Activated CD4-positive, alpha-beta memory T cell treated with anti-CD3 and anti-CD28 coated beads for 36 hours (primary cell): ENCODE measurements around the gene RERE. TPM values are rescaled to one million over a fixed set of nuclear protein-coding genes. Genes with fewer than 3 reads are reported as not detected.
"Not testable (repeated sequence)": the region's sequence is repeated elsewhere in the genome, so short reads cannot be mapped to it uniquely, and the experiment has no call there.

Source experiments
- CTCF ChIA-PET: fragments of 350-600 bp; sonication (Branson Sonifier 250); formaldehyde crosslinking; loops from one replicate; lab custom pipeline; 2021; ENCODE audit warnings: antibody characterized with exemption, inconsistent platforms; lab: Charles Lee
- POLR2A ChIA-PET: fragments of 350-600 bp; sonication (Branson Sonifier 250); formaldehyde crosslinking; loops from one replicate; lab custom pipeline; 2021; ENCODE audit warnings: antibody characterized with exemption; lab: Charles Lee
- DNase-seq: peaks from one replicate; pipeline ENCODE4 v3.0.0-alpha.2; 2020
- H3K27ac Mint-ChIP-seq: one replicate; pipeline ENCODE4 v1.8.0; 2021; ENCODE audit warnings: mixed read lengths
- H3K27me3 Mint-ChIP-seq: one replicate; pipeline ENCODE4 v1.8.0; 2021; ENCODE audit warnings: mixed read lengths
- H3K36me3 Mint-ChIP-seq: one replicate; pipeline ENCODE4 v1.8.0; 2021; ENCODE audit warnings: mixed read lengths
- H3K4me1 Mint-ChIP-seq: one replicate; pipeline ENCODE4 v1.8.0; 2021; ENCODE audit warnings: low read depth, mixed read lengths
- H3K4me3 Mint-ChIP-seq: one replicate; pipeline ENCODE4 v1.8.0; 2021; ENCODE audit warnings: mild to moderate bottlenecking, mixed read lengths
- H3K9me3 Mint-ChIP-seq: one replicate; pipeline ENCODE4 v1.8.0; 2021; ENCODE audit warnings: mixed read lengths
- intact Hi-C: fragments of 100-400 bp; cut with micrococcal nuclease; formaldehyde crosslinking; loops from one replicate; pipeline ENCODE4 v1.15.1; 2023
- total RNA-seq, 2 experiments: library from RNA; stranded (reverse); gene quantifications; one replicate each; pipeline ENCODE4 v1.2.3, GENCODE V29; 2021

RERE gene
- total RNA-seq, 2 experiments from 2014 or later: 45.0 to 50.5 TPM

- Mint-ChIP-seq H3K9me3 (no peaks in the 10 kb centered on the region), H3K36me3 (peaks cover 18% of the 10 kb centered on the region), H3K4me3 (no peak overlapping the region), H3K27me3 (no peaks in the 10 kb centered on the region), H3K27ac (peak overlapping the region; percentile 55), H3K4me1 (peaks cover 80% of the 10 kb centered on the region)
- intact Hi-C loops: loop anchor here (5.0 kb wide), 1 partner anchor 38 kb away; no protein-coding TSS in a partner anchor
- no peak for DNase-seq
- CTCF ChIA-PET: no interaction called here
- POLR2A ChIA-PET: no interaction called here
Observed at GRCh38 chr1:8384577-8384976, 432.9 kb downstream of the RERE start.

- H3K36me3 Mint-ChIP-seq: peaks cover 18% of the 10 kb centered on the region
- intact Hi-C loops: loop anchor here (5.0 kb wide), 1 partner anchor 38 kb away; no protein-coding TSS in a partner anchor
- ChIA-PET POLR2A (no interaction called here), CTCF (interaction anchor here (1.0 kb wide), 1 partner anchor 25 kb away, joined by 3 read pairs; no protein-coding TSS in a partner anchor)
- H3K27ac Mint-ChIP-seq: peak overlapping the region; percentile 55
- H3K4me1 Mint-ChIP-seq: peaks cover 80% of the 10 kb centered on the region
- H3K4me3 Mint-ChIP-seq: no peak overlapping the region
- DNase-seq: no peak
- no peaks in the 10 kb centered on the region for H3K27me3 Mint-ChIP-seq
- H3K9me3 Mint-ChIP-seq: no peaks in the 10 kb centered on the region
Observed at GRCh38 chr1:8384088-8384487, 433.4 kb downstream of the RERE start.

- peaks cover 84% of the 10 kb centered on the region for H3K4me1 Mint-ChIP-seq
- no peak for DNase-seq
- no peaks in the 10 kb centered on the region for H3K9me3 Mint-ChIP-seq
- H3K36me3 Mint-ChIP-seq: peaks cover 15% of the 10 kb centered on the region
- ChIA-PET CTCF (interaction anchor here (0.5 to 1.0 kb wide), 2 partner anchors 26 to 48 kb away, joined by 3 read pairs; no protein-coding TSS in a partner anchor), POLR2A (interaction anchor here (0.5 kb wide), 1 partner anchor 14 kb away, joined by 3 read pairs; no protein-coding TSS in a partner anchor)
- no peaks in the 10 kb centered on the region for H3K27me3 Mint-ChIP-seq
- intact Hi-C loops: loop anchor here (5.0 kb wide), 1 partner anchor 39 kb away; no protein-coding TSS in a partner anchor
- H3K27ac Mint-ChIP-seq: peak overlapping the region; percentile 72
- peak overlapping the region; percentile 51 for H3K4me3 Mint-ChIP-seq
Observed at GRCh38 chr1:8382608-8383505, 434.6 kb downstream of the RERE start.

- H3K4me1 Mint-ChIP-seq: peaks cover 83% of the 10 kb centered on the region
- no peak for DNase-seq
- H3K27ac Mint-ChIP-seq: peak overlapping the region; percentile 72
- no peak overlapping the region for H3K4me3 Mint-ChIP-seq
- no peaks in the 10 kb centered on the region for H3K27me3 Mint-ChIP-seq
- H3K9me3 Mint-ChIP-seq: no peaks in the 10 kb centered on the region
- peaks cover 17% of the 10 kb centered on the region for H3K36me3 Mint-ChIP-seq
- POLR2A ChIA-PET: no interaction called here
- CTCF ChIA-PET: interaction anchor here (0.5 kb wide), 1 partner anchor 49 kb away, joined by 3 read pairs; no protein-coding TSS in a partner anchor
- intact Hi-C loops: loop anchor here (5.0 kb wide), 1 partner anchor 40 kb away; no protein-coding TSS in a partner anchor
Observed at GRCh38 chr1:8382051-8382505, 435.4 kb downstream of the RERE start.

GRCh38 chr1:8381618-8382017 lies 435.8 kb downstream of the RERE start:
- ChIA-PET POLR2A (interaction anchor here (0.6 kb wide), 1 partner anchor 407 kb away, joined by 3 read pairs; no protein-coding TSS in a partner anchor), CTCF (no interaction called here)
- DNase-seq: no peak
- peaks cover 17% of the 10 kb centered on the region for H3K36me3 Mint-ChIP-seq
- intact Hi-C loops: loop anchor here (5.0 kb wide), 1 partner anchor 41 kb away; no protein-coding TSS in a partner anchor
- no peak overlapping the region for H3K27ac Mint-ChIP-seq
- no peaks in the 10 kb centered on the region for H3K27me3 Mint-ChIP-seq
- H3K9me3 Mint-ChIP-seq: no peaks in the 10 kb centered on the region
- no peak overlapping the region for H3K4me3 Mint-ChIP-seq
- peaks cover 80% of the 10 kb centered on the region for H3K4me1 Mint-ChIP-seq

GRCh38 chr1:8380310-8380709 lies 437.1 kb downstream of the RERE start:
- H3K9me3 Mint-ChIP-seq, H3K4me3 Mint-ChIP-seq, DNase-seq, H3K27me3 Mint-ChIP-seq, H3K27ac Mint-ChIP-seq, POLR2A ChIA-PET: not testable (repeated sequence)
- CTCF ChIA-PET: interaction anchor here (0.7 to 1.5 kb wide), 2 partner anchors 29 to 366 kb away, joined by 3 to 4 read pairs; no protein-coding TSS in a partner anchor
- peaks cover 82% of the 10 kb centered on the region for H3K4me1 Mint-ChIP-seq
- H3K36me3 Mint-ChIP-seq: peaks cover 11% of the 10 kb centered on the region
- intact Hi-C loops: loop anchor here (5.0 kb wide), 1 partner anchor 42 kb away; no protein-coding TSS in a partner anchor

GRCh38 chr1:8379513-8380186 lies 437.8 kb downstream of the RERE start:
- CTCF ChIA-PET: interaction anchor here (1.1 to 1.5 kb wide), 2 partner anchors 11 to 30 kb away, joined by 4 read pairs; no protein-coding TSS in a partner anchor
- no peak overlapping the region for H3K27ac Mint-ChIP-seq
- intact Hi-C loops: loop anchor here (5.0 kb wide), 1 partner anchor 43 kb away; no protein-coding TSS in a partner anchor

GRCh38 chr1:8378981-8379470 lies 438.4 kb downstream of the RERE start:
- ChIA-PET CTCF (interaction anchor here (0.9 to 1.1 kb wide), 2 partner anchors 8 to 12 kb away, joined by 3 to 4 read pairs; no protein-coding TSS in a partner anchor), POLR2A (no interaction called here)
- Mint-ChIP-seq H3K9me3 (no peaks in the 10 kb centered on the region), H3K27ac (peak overlapping the region; percentile 65), H3K36me3 (peaks cover 10% of the 10 kb centered on the region), H3K4me1 (peaks cover 81% of the 10 kb centered on the region), H3K27me3 (no peaks in the 10 kb centered on the region), H3K4me3 (no peak overlapping the region)
- intact Hi-C loops: no loop called here
- no peak for DNase-seq

More at GRCh38 chr1:8379513-8380186, 437.8 kb downstream of the RERE start:
- H3K27me3 Mint-ChIP-seq: no peaks in the 10 kb centered on the region
- POLR2A ChIA-PET: no interaction called here
- H3K4me3 Mint-ChIP-seq: no peak overlapping the region
- DNase-seq: no peak
- H3K36me3 Mint-ChIP-seq: peaks cover 10% of the 10 kb centered on the region
- H3K4me1 Mint-ChIP-seq: peaks cover 82% of the 10 kb centered on the region
- no peaks in the 10 kb centered on the region for H3K9me3 Mint-ChIP-seq

GRCh38 chr1:8378178-8378577 lies 439.3 kb downstream of the RERE start:
- H3K4me1 Mint-ChIP-seq: peaks cover 81% of the 10 kb centered on the region
- peak overlapping the region; percentile 65 for H3K27ac Mint-ChIP-seq
- CTCF ChIA-PET: interaction anchor here (0.9 to 1.4 kb wide), 3 partner anchors 9 to 471 kb away, joined by 3 to 4 read pairs (median 3); no protein-coding TSS in a partner anchor

GRCh38 chr1:8377271-8377981 lies 440.0 kb downstream of the RERE start:
- Mint-ChIP-seq H3K27ac (no peak overlapping the region), H3K9me3 (no peaks in the 10 kb centered on the region), H3K4me3 (no peak overlapping the region), H3K4me1 (peaks cover 76% of the 10 kb centered on the region), H3K36me3 (peaks cover 6% of the 10 kb centered on the region), H3K27me3 (no peaks in the 10 kb centered on the region)
- intact Hi-C loops: no loop called here
- CTCF ChIA-PET: interaction anchor here (0.5 to 1.4 kb wide), 3 partner anchors 9 to 472 kb away, joined by 3 to 4 read pairs (median 3); no protein-coding TSS in a partner anchor
- POLR2A ChIA-PET: interaction anchor here (0.5 kb wide), 1 partner anchor 1270 kb away, joined by 4 read pairs; no protein-coding TSS in a partner anchor
- DNase-seq: no peak

More at GRCh38 chr1:8378178-8378577, 439.3 kb downstream of the RERE start:
- Mint-ChIP-seq H3K27me3 (no peaks in the 10 kb centered on the region), H3K9me3 (no peaks in the 10 kb centered on the region), H3K36me3 (peaks cover 9% of the 10 kb centered on the region), H3K4me3 (no peak overlapping the region)
- POLR2A ChIA-PET: no interaction called here
- intact Hi-C loops: no loop called here
- no peak for DNase-seq
